Erythroblast (primary cell): ENCODE data around the gene TMEM212.

Experiments
- GATA1 ChIP-seq: IDR thresholded peaks from 2 replicates; pipeline ENCODE4 v1.6.1; 2011; ENCODE audit warnings: low read depth, mild to moderate bottlenecking, control low read depth, low read length, moderate library complexity
- POLR2A ChIP-seq: IDR thresholded peaks from 2 replicates; pipeline ENCODE4 v1.6.1; 2011; ENCODE audit warnings: mild to moderate bottlenecking, low read length

DNA sequence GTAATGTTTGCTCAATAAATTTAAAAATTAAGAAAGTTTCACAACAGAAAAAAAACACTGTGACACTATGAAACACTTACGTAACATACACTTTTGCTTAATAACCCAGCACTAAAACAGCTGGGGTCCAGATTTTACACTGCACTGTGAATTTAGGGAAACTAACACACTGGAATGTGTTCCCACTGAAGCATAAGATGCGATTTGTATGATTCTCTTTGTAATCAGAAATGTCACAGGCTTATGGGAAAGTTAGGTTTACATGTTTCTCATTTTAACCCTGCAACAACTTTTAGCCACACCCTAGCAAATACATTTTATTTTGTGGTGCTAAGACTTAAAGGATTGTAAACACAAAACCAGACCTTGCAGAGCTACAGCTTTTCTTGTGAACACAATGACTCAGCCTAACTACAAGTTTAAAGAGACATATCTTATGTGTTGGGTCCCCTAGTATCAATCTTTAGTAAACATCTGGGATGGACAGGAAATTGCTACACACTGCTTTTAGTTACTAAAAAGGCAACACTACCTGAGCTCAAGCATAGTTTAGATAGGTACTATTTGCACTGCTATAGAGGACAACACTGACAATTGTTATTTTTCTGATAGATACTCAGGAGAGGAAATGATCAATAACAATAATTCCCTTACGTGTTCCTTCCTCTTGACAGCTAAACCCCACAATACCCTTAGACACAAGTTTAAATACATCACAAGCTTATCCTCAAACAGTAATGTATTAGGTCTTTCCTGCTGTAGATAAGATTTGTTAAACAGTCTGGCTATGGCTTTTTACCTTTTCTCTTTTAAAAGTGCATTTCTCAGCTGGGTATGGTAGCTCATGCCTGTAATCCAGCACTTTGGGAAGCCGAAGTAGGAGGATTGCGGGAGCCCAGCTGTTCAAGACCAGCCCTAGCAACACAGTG, 36.7 kb upstream of the TMEM212 start:
- TF ChIP-seq POLR2A: no peak
- no peak for TF ChIP-seq GATA1
